ENCODE results near the gene HABP2.

The HABP2 gene

GRCh38 chr10:113550365-113550764 lies 2.5 kb upstream of the HABP2 start:
- no peaks in the 10 kb centered on the region for H3K9me3 ChIP-seq (ENCODE audit: severe bottlenecking)
- TF ChIP-seq CTCF (IDR thresholded peaks at IDR 0.05; ENCODE audit: low read depth, low read length): no peak
- no peak overlapping the region for H3K4me3 ChIP-seq (ENCODE audit: low read depth, low read length)
- H3K36me3 ChIP-seq: no peaks in the 10 kb centered on the region
- H3K27ac ChIP-seq: peak overlapping the region; percentile 64
- DNase-seq: no peak
- no peaks in the 10 kb centered on the region for H3K27me3 ChIP-seq (ENCODE audit: insufficient read depth, low read depth, severe bottlenecking)

- DNase-seq: no peak
- H3K27me3 ChIP-seq (ENCODE audit: insufficient read depth, low read depth, severe bottlenecking): no peaks in the 10 kb centered on the region
- TF ChIP-seq CTCF (IDR thresholded peaks at IDR 0.05; ENCODE audit: low read depth, low read length): no peak
- H3K4me3 ChIP-seq (ENCODE audit: low read depth, low read length): no peak overlapping the region
- no peaks in the 10 kb centered on the region for H3K9me3 ChIP-seq (ENCODE audit: severe bottlenecking)
- no peaks in the 10 kb centered on the region for H3K36me3 ChIP-seq
- H3K27ac ChIP-seq: no peak overlapping the region
These were observed 839 bp upstream of the HABP2 start for GRCh38 chr10:113552014-113552413.

- Histone ChIP-seq H3K4me3 (ENCODE audit: low read depth, low read length) (no peak overlapping the region), H3K27ac (no peak overlapping the region), H3K9me3 (ENCODE audit: severe bottlenecking) (no peaks in the 10 kb centered on the region), H3K36me3 (no peaks in the 10 kb centered on the region), H3K27me3 (ENCODE audit: insufficient read depth, low read depth, severe bottlenecking) (no peaks in the 10 kb centered on the region)
- no peak for DNase-seq
- no peak for TF ChIP-seq CTCF (IDR thresholded peaks at IDR 0.05; ENCODE audit: low read depth, low read length)
These were observed 296 bp downstream of the HABP2 start for GRCh38 chr10:113553149-113553548.

- Histone ChIP-seq H3K36me3 (no peaks in the 10 kb centered on the region), H3K9me3 (ENCODE audit: severe bottlenecking) (no peaks in the 10 kb centered on the region), H3K27ac (no peak overlapping the region), H3K4me3 (ENCODE audit: low read depth, low read length) (no peak overlapping the region), H3K27me3 (ENCODE audit: insufficient read depth, low read depth, severe bottlenecking) (no peaks in the 10 kb centered on the region)
- no peak for DNase-seq
- no peak for TF ChIP-seq CTCF (IDR thresholded peaks at IDR 0.05; ENCODE audit: low read depth, low read length)
These were observed 1.4 kb downstream of the HABP2 start for GRCh38 chr10:113554214-113554613.

DNA sequence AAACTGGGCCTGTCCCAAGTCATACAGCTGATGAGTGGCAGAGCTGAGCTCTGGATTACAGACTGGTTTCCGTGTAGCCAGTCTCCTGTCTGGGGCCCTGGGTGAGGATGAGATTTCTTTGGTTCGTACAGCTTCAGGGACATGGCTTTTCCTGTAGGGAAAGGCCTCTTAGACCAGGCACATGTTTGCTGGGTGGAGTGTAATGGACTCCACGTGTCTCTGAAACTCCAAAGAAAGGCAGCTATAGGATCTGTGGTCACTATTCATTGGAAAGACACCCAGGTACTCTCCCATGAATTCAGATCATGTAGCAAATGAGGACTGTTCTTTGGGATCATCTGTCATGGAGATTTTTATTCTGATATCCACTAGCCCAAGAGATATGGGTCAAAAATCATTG lies 2.4 kb downstream of the HABP2 start:
- Histone ChIP-seq H3K4me3 (ENCODE audit: low read depth, low read length) (no peak overlapping the region), H3K27me3 (ENCODE audit: insufficient read depth, low read depth, severe bottlenecking) (no peaks in the 10 kb centered on the region), H3K9me3 (ENCODE audit: severe bottlenecking) (no peaks in the 10 kb centered on the region), H3K36me3 (no peaks in the 10 kb centered on the region), H3K27ac (no peak overlapping the region)
- TF ChIP-seq CTCF (IDR thresholded peaks at IDR 0.05; ENCODE audit: low read depth, low read length): no peak
- no peak for DNase-seq

DNA sequence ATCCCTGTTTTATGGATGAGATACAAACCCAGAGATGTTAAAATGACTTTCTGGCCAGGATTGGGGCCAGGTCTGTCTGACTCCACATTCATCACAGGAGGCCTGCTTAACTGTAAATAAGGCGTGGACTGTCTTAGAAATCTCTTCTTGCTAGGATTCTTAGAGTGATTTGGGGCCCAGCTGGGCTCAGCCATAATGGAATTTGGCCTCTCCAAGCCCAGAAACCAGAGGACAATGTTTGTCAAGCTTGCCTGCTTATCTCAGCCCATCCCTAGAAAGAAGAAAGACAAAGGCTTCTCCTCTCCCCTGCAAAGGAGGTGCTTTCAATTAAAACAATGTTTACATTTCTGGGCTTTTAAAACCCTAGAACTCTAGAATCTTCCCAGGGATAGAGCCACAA lies 2.9 kb downstream of the HABP2 start:
- no peak overlapping the region for H3K4me3 ChIP-seq (ENCODE audit: low read depth, low read length)
- H3K27ac ChIP-seq: no peak overlapping the region
- no peak for DNase-seq
- TF ChIP-seq CTCF (IDR thresholded peaks at IDR 0.05; ENCODE audit: low read depth, low read length): no peak
- no peaks in the 10 kb centered on the region for H3K9me3 ChIP-seq (ENCODE audit: severe bottlenecking)
- no peaks in the 10 kb centered on the region for H3K27me3 ChIP-seq (ENCODE audit: insufficient read depth, low read depth, severe bottlenecking)
- no peaks in the 10 kb centered on the region for H3K36me3 ChIP-seq
